ENCODE results near the gene ADGRA1. TPM values are rescaled to one million over a fixed set of nuclear protein-coding genes. Genes with fewer than 3 reads are reported as not detected.
A peak's percentile ranks its signal among the peaks of the same experiment; 100 is the strongest.

The ADGRA1 gene
- total RNA-seq, 1 donor from 2014 or later: 0.99 TPM

- Mint-ChIP-seq H3K4me3 (no peak overlapping the region), H3K27me3 (peaks cover 10% of the 10 kb centered on the region), H3K27ac (no peak overlapping the region), H3K4me1 (ENCODE audit: unreplicated experiment) (peaks cover 14% of the 10 kb centered on the region), H3K36me3 (no peaks in the 10 kb centered on the region), H3K9me3 (no peaks in the 10 kb centered on the region)
- no peak for TF ChIP-seq CTCF (conservative IDR thresholded peaks at IDR 0.05)
- DNase-seq (ENCODE audit: extremely low spot score, unreplicated experiment): no peak
Measured at GRCh38 chr10:133140417-133141143, 52.9 kb downstream of the ADGRA1 start.

GRCh38 chr10:133141144-133141957 is 53.6 kb downstream of the ADGRA1 start:
- H3K9me3 Mint-ChIP-seq: no peaks in the 10 kb centered on the region
- no peaks in the 10 kb centered on the region for H3K36me3 Mint-ChIP-seq
- H3K4me1 Mint-ChIP-seq (ENCODE audit: unreplicated experiment): peaks cover 14% of the 10 kb centered on the region
- no peak overlapping the region for H3K27ac Mint-ChIP-seq
- TF ChIP-seq CTCF (conservative IDR thresholded peaks at IDR 0.05): no peak
- DNase-seq (ENCODE audit: extremely low spot score, unreplicated experiment): peak; percentile 68
- no peak overlapping the region for H3K4me3 Mint-ChIP-seq
- H3K27me3 Mint-ChIP-seq: peaks cover 12% of the 10 kb centered on the region

- Mint-ChIP-seq H3K4me1 (ENCODE audit: unreplicated experiment) (peaks cover 14% of the 10 kb centered on the region), H3K9me3 (peaks cover 4% of the 10 kb centered on the region), H3K36me3 (no peaks in the 10 kb centered on the region), H3K4me3 (no peak overlapping the region), H3K27ac (no peak overlapping the region), H3K27me3 (peaks cover 18% of the 10 kb centered on the region)
- TF ChIP-seq CTCF (conservative IDR thresholded peaks at IDR 0.05): no peak
- DNase-seq (ENCODE audit: extremely low spot score, unreplicated experiment): no peak
Measured at GRCh38 chr10:133141958-133142340, 54.2 kb downstream of the ADGRA1 start.

GRCh38 chr10:133142523-133143199 is 54.9 kb downstream of the ADGRA1 start:
- H3K27ac Mint-ChIP-seq: no peak overlapping the region
- no peak for TF ChIP-seq CTCF (conservative IDR thresholded peaks at IDR 0.05)
- peaks cover 14% of the 10 kb centered on the region for H3K4me1 Mint-ChIP-seq (ENCODE audit: unreplicated experiment)
- peaks cover 25% of the 10 kb centered on the region for H3K27me3 Mint-ChIP-seq
- peaks cover 4% of the 10 kb centered on the region for H3K9me3 Mint-ChIP-seq
- DNase-seq (ENCODE audit: extremely low spot score, unreplicated experiment): no peak
- no peak overlapping the region for H3K4me3 Mint-ChIP-seq
- no peaks in the 10 kb centered on the region for H3K36me3 Mint-ChIP-seq

- TF ChIP-seq CTCF (conservative IDR thresholded peaks at IDR 0.05): no peak
- no peak overlapping the region for H3K4me3 Mint-ChIP-seq
- no peak for DNase-seq (ENCODE audit: extremely low spot score, unreplicated experiment)
- peaks cover 14% of the 10 kb centered on the region for H3K4me1 Mint-ChIP-seq (ENCODE audit: unreplicated experiment)
- H3K9me3 Mint-ChIP-seq: peaks cover 4% of the 10 kb centered on the region
- H3K27me3 Mint-ChIP-seq: peaks cover 30% of the 10 kb centered on the region
- no peaks in the 10 kb centered on the region for H3K36me3 Mint-ChIP-seq
- H3K27ac Mint-ChIP-seq: peak overlapping the region; percentile 53
Measured at GRCh38 chr10:133143200-133143533, 55.4 kb downstream of the ADGRA1 start.

Data from type B pancreatic cell (in vitro differentiated cells).